Lower leg skin (tissue), 3 donors: ENCODE measurements around the gene ARHGAP28.

Source experiments
- CTCF ChIP-seq, 3 donors: fragments of 450-650 bp; IDR thresholded peaks; one replicate each; pipeline ENCODE4 v1.5.1; 2016; ENCODE audit warnings: antibody characterized with exemption in 3 of 3, mild to moderate bottlenecking in 3 of 3, moderate library complexity in 2 of 3
- POLR2A ChIP-seq, 2 donors: fragments of 450-650 bp; IDR thresholded peaks; one replicate each; pipeline ENCODE4 v1.6.1; 2016 to 2017; ENCODE audit warnings: antibody characterized with exemption in 2 of 2, mild to moderate bottlenecking in 1 of 2, moderate library complexity in 1 of 2

- TF ChIP-seq CTCF (IDR thresholded peaks at IDR 0.05) (no peak), POLR2A (IDR thresholded peaks at IDR 0.05) (no peak)
Observed at GRCh38 chr18:6797171-6797570, 67.7 kb downstream of the ARHGAP28 start.
